Ovary (tissue), 3 donors: ENCODE data around the gene ARFGAP3.

Experiments
- CTCF ChIP-seq, 3 donors: fragments of 450-650 bp in 2 of 3; fragments of 200-600 bp in 1 of 3; IDR thresholded peaks; one replicate each; pipeline versions ENCODE4 v1.5.1 to v1.8.0; 2016 to 2022; ENCODE audit warnings: antibody characterized with exemption in 3 of 3, mild to moderate bottlenecking in 1 of 3
- EP300 ChIP-seq: sonication (generic); formaldehyde crosslinking; IDR thresholded peaks from one replicate; pipeline ENCODE4 v1.6.1; 2017; ENCODE audit warnings: antibody characterized with exemption
- donor health status: DM: no; HTN: no; CAD: no.

GRCh38 chr22:42754658-42755057 is 102.4 kb downstream of the ARFGAP3 start:
- TF ChIP-seq CTCF (IDR thresholded peaks at IDR 0.05) (no peak), EP300 (no peak)
